HL-60 (cell line): ENCODE measurements around the gene ZBTB7C.

Experiments
- DNase-seq, 2 experiments: peaks; one replicate each; pipeline ENCODE4 v3.0.0-alpha.2; 2010 to 2020; ENCODE audit warnings: low read depth in 1 of 2, low spot score in 1 of 2
- H3K27ac ChIP-seq: fragments of 250-450 bp; sonication (Bioruptor Pico); replicated peaks from 2 replicates; pipeline ENCODE4 v1.5.1; 2020; ENCODE audit warnings: mild to moderate bottlenecking, moderate library complexity
- H3K27me3 ChIP-seq: fragments of 250-450 bp; sonication (Bioruptor Pico); 2 replicates; pipeline ENCODE4 v1.5.1; 2021; ENCODE audit warnings: mild to moderate bottlenecking, moderate library complexity; ENCODE audit not compliant: insufficient read depth, poor library complexity, severe bottlenecking
- H3K4me3 ChIP-seq: replicated peaks from 2 replicates; pipeline ENCODE4 v1.5.1; 2011; ENCODE audit warnings: mild to moderate bottlenecking, control low read depth, low read length; ENCODE audit not compliant: insufficient read depth
- GABPA ChIP-seq: IDR thresholded peaks from 2 replicates; pipeline ENCODE4 v1.6.1; 2012; ENCODE audit warnings: low read depth
- POLR2AphosphoS5 ChIP-seq: IDR thresholded peaks from 2 replicates; pipeline ENCODE4 v1.6.1; 2012; ENCODE audit warnings: low read depth
- SPI1 ChIP-seq: IDR thresholded peaks from 2 replicates; pipeline ENCODE4 v1.6.1; 2012; ENCODE audit warnings: low read depth, mild to moderate bottlenecking, borderline replicate concordance
- TF ChIP-seq, protein P1 (sequence below): IDR thresholded peaks from one replicate; pipeline ENCODE4 v1.5.1; 2011; ENCODE audit warnings: low read length, control low read depth, inconsistent platforms; ENCODE audit not compliant: insufficient read depth
- TF ChIP-seq, protein P2 (sequence below): IDR thresholded peaks from 2 replicates; pipeline ENCODE4 v1.6.1; 2012; ENCODE audit warnings: low read depth; ENCODE audit not compliant: insufficient replicate concordance

Gene ZBTB7C

DNA sequence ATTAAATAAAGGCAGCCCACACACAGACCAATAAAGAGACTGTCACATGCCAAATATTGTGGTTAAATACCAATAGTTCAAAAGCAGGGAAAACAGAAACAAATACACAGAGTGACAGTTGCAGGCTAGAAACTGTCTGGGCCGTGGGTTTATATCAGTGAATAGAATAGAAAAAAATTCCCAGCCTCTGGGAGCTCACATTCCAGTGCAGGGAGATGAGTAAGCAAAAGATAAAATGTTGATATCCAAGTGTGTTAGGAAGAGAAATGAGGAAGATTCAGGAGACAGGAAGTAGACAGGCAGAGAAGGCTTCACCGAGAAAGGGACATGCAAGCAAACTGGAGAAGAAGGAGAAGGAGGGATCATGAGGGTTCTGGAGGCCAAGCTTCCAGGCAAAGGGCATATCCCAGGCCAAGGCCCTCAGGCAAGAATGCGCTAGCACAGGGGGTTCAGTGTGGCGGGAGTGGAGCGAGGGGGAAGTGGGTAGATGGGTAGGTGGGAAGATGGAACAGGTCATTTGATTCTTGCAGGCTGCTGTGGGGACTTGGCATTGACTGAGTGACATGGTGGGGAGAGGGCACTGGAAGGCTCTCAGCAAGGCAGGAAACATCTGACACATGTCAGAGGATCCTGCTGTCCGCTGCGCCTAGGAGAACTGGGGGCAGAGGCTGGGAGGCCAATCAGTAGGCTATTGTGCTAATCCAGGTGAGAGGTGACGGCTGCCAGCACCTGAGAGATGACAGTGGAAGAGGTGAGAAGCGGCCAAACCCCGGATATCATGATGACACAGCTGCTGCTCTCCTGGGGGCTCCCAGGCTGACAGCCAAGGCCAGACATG lies 89.2 kb downstream of the ZBTB7C start:
- no peak overlapping the region for H3K27ac ChIP-seq
- TF ChIP-seq SPI1 (no peak), POLR2AphosphoS5 (no peak), GABPA (no peak)
- TF ChIP-seq, protein P1, sequence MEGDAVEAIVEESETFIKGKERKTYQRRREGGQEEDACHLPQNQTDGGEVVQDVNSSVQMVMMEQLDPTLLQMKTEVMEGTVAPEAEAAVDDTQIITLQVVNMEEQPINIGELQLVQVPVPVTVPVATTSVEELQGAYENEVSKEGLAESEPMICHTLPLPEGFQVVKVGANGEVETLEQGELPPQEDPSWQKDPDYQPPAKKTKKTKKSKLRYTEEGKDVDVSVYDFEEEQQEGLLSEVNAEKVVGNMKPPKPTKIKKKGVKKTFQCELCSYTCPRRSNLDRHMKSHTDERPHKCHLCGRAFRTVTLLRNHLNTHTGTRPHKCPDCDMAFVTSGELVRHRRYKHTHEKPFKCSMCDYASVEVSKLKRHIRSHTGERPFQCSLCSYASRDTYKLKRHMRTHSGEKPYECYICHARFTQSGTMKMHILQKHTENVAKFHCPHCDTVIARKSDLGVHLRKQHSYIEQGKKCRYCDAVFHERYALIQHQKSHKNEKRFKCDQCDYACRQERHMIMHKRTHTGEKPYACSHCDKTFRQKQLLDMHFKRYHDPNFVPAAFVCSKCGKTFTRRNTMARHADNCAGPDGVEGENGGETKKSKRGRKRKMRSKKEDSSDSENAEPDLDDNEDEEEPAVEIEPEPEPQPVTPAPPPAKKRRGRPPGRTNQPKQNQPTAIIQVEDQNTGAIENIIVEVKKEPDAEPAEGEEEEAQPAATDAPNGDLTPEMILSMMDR = no peak
- TF ChIP-seq, protein P2, sequence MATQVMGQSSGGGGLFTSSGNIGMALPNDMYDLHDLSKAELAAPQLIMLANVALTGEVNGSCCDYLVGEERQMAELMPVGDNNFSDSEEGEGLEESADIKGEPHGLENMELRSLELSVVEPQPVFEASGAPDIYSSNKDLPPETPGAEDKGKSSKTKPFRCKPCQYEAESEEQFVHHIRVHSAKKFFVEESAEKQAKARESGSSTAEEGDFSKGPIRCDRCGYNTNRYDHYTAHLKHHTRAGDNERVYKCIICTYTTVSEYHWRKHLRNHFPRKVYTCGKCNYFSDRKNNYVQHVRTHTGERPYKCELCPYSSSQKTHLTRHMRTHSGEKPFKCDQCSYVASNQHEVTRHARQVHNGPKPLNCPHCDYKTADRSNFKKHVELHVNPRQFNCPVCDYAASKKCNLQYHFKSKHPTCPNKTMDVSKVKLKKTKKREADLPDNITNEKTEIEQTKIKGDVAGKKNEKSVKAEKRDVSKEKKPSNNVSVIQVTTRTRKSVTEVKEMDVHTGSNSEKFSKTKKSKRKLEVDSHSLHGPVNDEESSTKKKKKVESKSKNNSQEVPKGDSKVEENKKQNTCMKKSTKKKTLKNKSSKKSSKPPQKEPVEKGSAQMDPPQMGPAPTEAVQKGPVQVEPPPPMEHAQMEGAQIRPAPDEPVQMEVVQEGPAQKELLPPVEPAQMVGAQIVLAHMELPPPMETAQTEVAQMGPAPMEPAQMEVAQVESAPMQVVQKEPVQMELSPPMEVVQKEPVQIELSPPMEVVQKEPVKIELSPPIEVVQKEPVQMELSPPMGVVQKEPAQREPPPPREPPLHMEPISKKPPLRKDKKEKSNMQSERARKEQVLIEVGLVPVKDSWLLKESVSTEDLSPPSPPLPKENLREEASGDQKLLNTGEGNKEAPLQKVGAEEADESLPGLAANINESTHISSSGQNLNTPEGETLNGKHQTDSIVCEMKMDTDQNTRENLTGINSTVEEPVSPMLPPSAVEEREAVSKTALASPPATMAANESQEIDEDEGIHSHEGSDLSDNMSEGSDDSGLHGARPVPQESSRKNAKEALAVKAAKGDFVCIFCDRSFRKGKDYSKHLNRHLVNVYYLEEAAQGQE = no peak
- no peaks in the 10 kb centered on the region for H3K27me3 ChIP-seq
- H3K4me3 ChIP-seq = no peak overlapping the region
- DNase-seq = no peak

DNA sequence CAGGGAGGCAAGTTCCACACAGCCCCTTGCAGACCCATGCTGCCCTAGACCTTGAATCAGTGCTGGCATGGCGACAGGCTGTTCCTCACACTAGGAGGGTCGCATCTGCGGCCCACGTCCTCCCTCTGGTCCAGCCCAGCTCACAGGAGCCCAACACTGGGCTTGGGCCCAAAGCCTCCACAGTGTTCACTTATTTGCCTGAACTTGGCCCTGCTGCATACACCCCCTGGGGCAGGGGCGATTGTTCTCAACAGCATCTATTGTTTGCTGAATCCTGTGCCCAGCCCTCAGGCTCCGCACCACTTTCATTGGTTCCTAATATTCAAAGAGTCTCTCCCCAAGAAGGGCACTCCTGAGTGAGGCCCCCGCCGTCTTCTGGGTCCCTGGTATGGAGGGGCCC lies 90.7 kb downstream of the ZBTB7C start:
- H3K4me3 ChIP-seq = no peak overlapping the region
- TF ChIP-seq POLR2AphosphoS5 (no peak), SPI1 (no peak), GABPA (no peak)
- TF ChIP-seq, protein P2 = no peak
- TF ChIP-seq, protein P1 = no peak
- H3K27me3 ChIP-seq = no peaks in the 10 kb centered on the region
- no peak overlapping the region for H3K27ac ChIP-seq
- DNase-seq = no peak

DNA sequence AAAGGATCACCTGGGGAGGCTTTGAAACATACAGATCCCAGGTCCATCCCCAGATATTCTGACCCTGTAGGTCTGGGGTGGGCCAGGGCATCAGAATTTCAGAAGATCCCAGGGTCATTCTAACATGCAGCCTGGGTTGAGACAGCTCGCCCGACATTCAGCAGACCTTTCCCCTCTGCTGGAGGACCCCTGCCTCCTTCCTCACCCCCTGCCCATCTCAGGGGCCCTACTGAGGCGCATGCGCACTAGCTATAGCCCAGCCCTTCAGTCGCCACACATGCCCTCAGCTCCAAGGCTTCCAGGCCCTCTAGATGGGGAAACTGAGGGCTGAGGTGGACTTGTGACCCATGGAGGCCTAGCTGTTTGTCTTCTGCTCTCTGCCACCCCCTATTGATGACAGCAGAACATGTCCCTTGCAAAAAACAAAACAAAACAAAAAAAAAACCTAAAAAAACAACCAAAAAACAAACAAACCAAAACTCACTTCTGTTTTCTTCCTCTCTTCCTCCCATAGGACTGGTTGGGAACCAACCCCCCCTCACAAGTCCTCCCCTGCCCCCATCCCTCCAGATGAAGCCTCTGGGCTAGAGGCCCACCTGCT lies 91.3 kb downstream of the ZBTB7C start:
- Histone ChIP-seq H3K4me3 (no peak overlapping the region), H3K27ac (no peak overlapping the region)
- TF ChIP-seq GABPA = no peak
- TF ChIP-seq, protein P1 = peak; percentile 2

More for the DNA sequence above, 91.3 kb downstream of the ZBTB7C start:
- H3K27me3 ChIP-seq = no peaks in the 10 kb centered on the region
- DNase-seq = no peak
